Mesenchymal stem cell (in vitro differentiated cells and primary cell): ENCODE data around the gene ZNF346.
"Not testable (repeated sequence)": the region's sequence is repeated elsewhere in the genome, so short reads cannot be mapped to it uniquely, and the experiment has no call there.

ENCODE experiments used
- DNase-seq: peaks from one replicate; pipeline ENCODE4 v3.0.0-alpha.2; 2013
- H2AFZ ChIP-seq: one replicate; pipeline ENCODE4 v1.6.1; 2013; ENCODE audit warnings: low read depth, mild to moderate bottlenecking, control low read depth, inconsistent platforms, low read length, moderate library complexity
- H2AK5ac ChIP-seq: 2 replicates; pipeline ENCODE4 v1.6.1; 2013; ENCODE audit warnings: low read length, moderate library complexity, mild to moderate bottlenecking, inconsistent platforms; ENCODE audit not compliant: severe bottlenecking
- H2BK120ac ChIP-seq: one replicate; pipeline ENCODE4 v1.6.1; 2013; ENCODE audit warnings: low read depth, mild to moderate bottlenecking, inconsistent platforms, low read length, moderate library complexity
- H2BK12ac ChIP-seq, 2 experiments: one replicate each; pipeline ENCODE4 v1.6.1; 2013; ENCODE audit warnings: inconsistent platforms in 2 of 2, low read length in 2 of 2, mild to moderate bottlenecking in 2 of 2, moderate library complexity in 2 of 2, control low read depth in 1 of 2
- H2BK15ac ChIP-seq: one replicate; pipeline ENCODE4 v1.6.1; 2013; ENCODE audit warnings: mild to moderate bottlenecking, low read depth, inconsistent platforms; ENCODE audit not compliant: poor library complexity, severe bottlenecking
- H2BK5ac ChIP-seq: 2 replicates; pipeline ENCODE4 v1.6.1; 2013; ENCODE audit warnings: low read depth, mild to moderate bottlenecking, low read length, control low read depth, inconsistent platforms; ENCODE audit not compliant: poor library complexity, severe bottlenecking
- H3K14ac ChIP-seq, 2 experiments: one replicate each; pipeline ENCODE4 v1.6.1; 2013; ENCODE audit warnings: inconsistent platforms in 2 of 2, low read length in 2 of 2, control low read depth in 1 of 2, mild to moderate bottlenecking in 1 of 2, moderate library complexity in 1 of 2
- H3K18ac ChIP-seq, 2 experiments: one replicate each; pipeline ENCODE4 v1.6.1; 2013; ENCODE audit warnings: inconsistent platforms in 2 of 2, low read length in 2 of 2, control low read depth in 1 of 2, low read depth in 1 of 2, mild to moderate bottlenecking in 1 of 2
- H3K23ac ChIP-seq, 2 experiments: one replicate each; pipeline ENCODE4 v1.6.1; 2013; ENCODE audit warnings: inconsistent platforms in 2 of 2, low read length in 2 of 2, mild to moderate bottlenecking in 2 of 2, moderate library complexity in 2 of 2, control low read depth in 1 of 2
- H3K27ac ChIP-seq: 2 replicates; pipeline ENCODE4 v1.5.1; 2013; ENCODE audit warnings: mild to moderate bottlenecking, moderate library complexity, low read length, control low read depth, inconsistent platforms; ENCODE audit not compliant: poor library complexity, severe bottlenecking
- H3K27me3 ChIP-seq, 2 experiments: 2 replicates each; pipeline versions ENCODE4 v1.6.1 to v1.7.0; 2013; ENCODE audit warnings: low read length in 2 of 2, mild to moderate bottlenecking in 2 of 2, moderate library complexity in 2 of 2, control low read depth in 1 of 2, inconsistent platforms in 1 of 2; ENCODE audit not compliant: control insufficient read depth in 1 of 2, insufficient read depth in 1 of 2
- H3K36me3 ChIP-seq, 2 experiments: 2 replicates each; pipeline versions ENCODE4 v1.6.1 to v1.7.0; 2013; ENCODE audit warnings: low read length in 2 of 2, control low read depth in 1 of 2, inconsistent platforms in 1 of 2, low read depth in 1 of 2, mild to moderate bottlenecking in 1 of 2; ENCODE audit not compliant: insufficient read depth in 2 of 2, control insufficient read depth in 1 of 2
- H3K4ac ChIP-seq, 2 experiments: one replicate each; pipeline ENCODE4 v1.6.1; 2013; ENCODE audit warnings: inconsistent platforms in 2 of 2, low read length in 2 of 2, mild to moderate bottlenecking in 2 of 2, moderate library complexity in 2 of 2, control low read depth in 1 of 2, low read depth in 1 of 2
- H3K4me1 ChIP-seq: 2 replicates; pipeline ENCODE4 v1.6.1; 2013; ENCODE audit warnings: low read depth, low read length, control low read depth; ENCODE audit not compliant: control insufficient read depth, insufficient read depth
- H3K4me2 ChIP-seq: 2 replicates; pipeline ENCODE4 v1.6.1; 2013; ENCODE audit warnings: low read length, mild to moderate bottlenecking, inconsistent platforms; ENCODE audit not compliant: poor library complexity, severe bottlenecking
- H3K4me3 ChIP-seq, 2 experiments: 2 replicates each; pipeline versions ENCODE4 v1.5.1 to v1.7.0; 2013; ENCODE audit warnings: low read length in 2 of 2, mild to moderate bottlenecking in 2 of 2, control low read depth in 1 of 2, low read depth in 1 of 2; ENCODE audit not compliant: insufficient read depth in 1 of 2
- H3K79me1 ChIP-seq: replicated peaks from 2 replicates; pipeline ENCODE4 v1.6.1; 2013; ENCODE audit warnings: mild to moderate bottlenecking, control low read depth, low read length, inconsistent platforms; ENCODE audit not compliant: poor library complexity, severe bottlenecking
- H3K9ac ChIP-seq: 2 replicates; pipeline ENCODE4 v1.7.0; 2013; ENCODE audit warnings: mild to moderate bottlenecking, low read length, moderate library complexity
- H3K9me3 ChIP-seq: 2 replicates; pipeline ENCODE4 v1.7.0; 2013; ENCODE audit warnings: mild to moderate bottlenecking, low read length; ENCODE audit not compliant: control insufficient read depth
- H4K8ac ChIP-seq: one replicate; pipeline ENCODE4 v1.6.1; 2013; ENCODE audit warnings: inconsistent platforms, mild to moderate bottlenecking, low read length, moderate library complexity
- H4K91ac ChIP-seq: one replicate; pipeline ENCODE4 v1.6.1; 2013; ENCODE audit warnings: mild to moderate bottlenecking, low read length, inconsistent platforms
- WGBS: methylation state at CpG from one replicate; pipeline ENCODE4 v1.1.7; 2013; ENCODE audit warnings: mixed read lengths; 5-methylcytosine and 5-hydroxymethylcytosine counted together

Gene ZNF346

GRCh38 chr5:176983593-176983992 is 38.9 kb upstream of the ZNF346 start:
- H3K14ac ChIP-seq, H2BK12ac ChIP-seq: not testable (repeated sequence)
- 98% methylated on average over 20 of the region's 21 CpGs for WGBS

GRCh38 chr5:176984176-176984575 is 38.3 kb upstream of the ZNF346 start:
- not testable (repeated sequence) for H4K91ac ChIP-seq, H3K18ac ChIP-seq, H2AK5ac ChIP-seq, H2BK5ac ChIP-seq, H2AFZ ChIP-seq, H3K23ac ChIP-seq, H3K4me1 ChIP-seq, H3K14ac ChIP-seq, H2BK12ac ChIP-seq, H3K27me3 ChIP-seq, H3K9ac ChIP-seq, H2BK15ac ChIP-seq, DNase-seq, H3K27ac ChIP-seq, H3K9me3 ChIP-seq, H3K4me2 ChIP-seq, H3K4me3 ChIP-seq, H2BK120ac ChIP-seq, H4K8ac ChIP-seq, H3K4ac ChIP-seq
- 99% methylated on average over 28 of the region's 28 CpGs for WGBS
- Histone ChIP-seq H3K36me3 (peaks cover 27 to 36% of the 10 kb centered on the region in 2 experiments), H3K79me1 (peaks cover 17% of the 10 kb centered on the region)

More at GRCh38 chr5:176983593-176983992, 38.9 kb upstream of the ZNF346 start:
- H4K8ac ChIP-seq, H4K91ac ChIP-seq, H3K23ac ChIP-seq, H2BK15ac ChIP-seq, H3K4me2 ChIP-seq, H3K27ac ChIP-seq, H3K4me1 ChIP-seq, H2AK5ac ChIP-seq, H3K9ac ChIP-seq, H3K9me3 ChIP-seq, H3K27me3 ChIP-seq, H2BK120ac ChIP-seq, H3K4ac ChIP-seq, H2AFZ ChIP-seq, H3K4me3 ChIP-seq, H3K18ac ChIP-seq, H2BK5ac ChIP-seq, DNase-seq: not testable (repeated sequence)
- Histone ChIP-seq H3K79me1 (peaks cover 17% of the 10 kb centered on the region), H3K36me3 (peaks cover 28 to 42% of the 10 kb centered on the region in 2 experiments)

- Histone ChIP-seq H3K9ac (no peak overlapping the region), H3K14ac (no peak overlapping the region), H4K8ac (no peak overlapping the region), H2BK120ac (peak overlapping the region; percentile 34), H2AFZ (no peak overlapping the region), H3K18ac (no peak overlapping the region), H3K23ac (no peak overlapping the region), H4K91ac (no peak overlapping the region), H3K4me3 (no peak overlapping the region), H2BK12ac (no peak overlapping the region), H3K27ac (no peak overlapping the region), H3K79me1 (peaks cover 9% of the 10 kb centered on the region), H3K27me3 (no peaks in the 10 kb centered on the region), H3K36me3 (peaks cover 19 to 24% of the 10 kb centered on the region in 2 experiments), H2BK5ac (no peak overlapping the region), H2BK15ac (no peak overlapping the region), H3K4me2 (no peak overlapping the region), H3K9me3 (no peaks in the 10 kb centered on the region), H3K4me1 (peaks cover 7% of the 10 kb centered on the region), H3K4ac (no peak overlapping the region), H2AK5ac (no peak overlapping the region)
- DNase-seq = no peak
- 88% methylated on average over 2 of the region's 2 CpGs for WGBS
Observed at GRCh38 chr5:176985516-176985915, 37.0 kb upstream of the ZNF346 start.

- Histone ChIP-seq H3K4me1 (peaks cover 7% of the 10 kb centered on the region), H3K4me2 (no peak overlapping the region), H3K79me1 (peaks cover 6% of the 10 kb centered on the region), H3K27me3 (no peaks in the 10 kb centered on the region), H2BK5ac (no peak overlapping the region), H3K36me3 (peaks cover 13 to 16% of the 10 kb centered on the region in 2 experiments), H3K18ac (no peak overlapping the region), H3K4me3 (no peak overlapping the region), H2BK15ac (no peak overlapping the region), H2BK12ac (no peak overlapping the region), H3K23ac (no peak overlapping the region), H4K8ac (no peak overlapping the region), H3K9ac (no peak overlapping the region), H3K9me3 (no peaks in the 10 kb centered on the region), H4K91ac (no peak overlapping the region), H2AFZ (no peak overlapping the region), H3K4ac (no peak overlapping the region), H3K27ac (no peak overlapping the region), H2BK120ac (no peak overlapping the region), H2AK5ac (no peak overlapping the region), H3K14ac (no peak overlapping the region)
- 89% methylated on average over 1 of the region's 2 CpGs for WGBS
- DNase-seq = no peak
Observed at GRCh38 chr5:176986280-176986679, 36.2 kb upstream of the ZNF346 start.
